Right lobe of liver (tissue), 4 donors: ENCODE data around the gene ZNF275.

Experiments used
- CTCF ChIP-seq, 4 donors: fragments of 200-600 bp in 3 of 4; fragments of 450-650 bp in 1 of 4; IDR thresholded peaks; one replicate each; pipeline versions ENCODE4 v1.5.1 to v1.8.0; 2016 to 2022; ENCODE audit warnings: antibody characterized with exemption in 4 of 4, mild to moderate bottlenecking in 2 of 4
- POLR2A ChIP-seq: fragments of 450-650 bp; IDR thresholded peaks from one replicate; pipeline ENCODE4 v1.6.1; 2017; ENCODE audit warnings: antibody characterized with exemption, mild to moderate bottlenecking
- donor health status: DM: no; HTN: no; CAD: no.
- donor health status: DM: no; HTN: no; CAD: no.
- donor health status: DM: no; HTN: yes; CAD: no.

- no peak for TF ChIP-seq CTCF (IDR thresholded peaks at IDR 0.05)
- no peak for TF ChIP-seq POLR2A
Measured at GRCh38 chrX:153392642-153393321, 58.8 kb downstream of the ZNF275 start.
